ENCODE results near the gene ALX4. TPM values are rescaled to one million over a fixed set of nuclear protein-coding genes. Genes with fewer than 3 reads are reported as not detected.
A peak's percentile ranks its signal among the peaks of the same experiment; 100 is the strongest.

Gene ALX4
- total and polyA plus RNA-seq, 2 donors (not counting 1 experiment from before 2014, with no cell fraction given) = not detected

DNA sequence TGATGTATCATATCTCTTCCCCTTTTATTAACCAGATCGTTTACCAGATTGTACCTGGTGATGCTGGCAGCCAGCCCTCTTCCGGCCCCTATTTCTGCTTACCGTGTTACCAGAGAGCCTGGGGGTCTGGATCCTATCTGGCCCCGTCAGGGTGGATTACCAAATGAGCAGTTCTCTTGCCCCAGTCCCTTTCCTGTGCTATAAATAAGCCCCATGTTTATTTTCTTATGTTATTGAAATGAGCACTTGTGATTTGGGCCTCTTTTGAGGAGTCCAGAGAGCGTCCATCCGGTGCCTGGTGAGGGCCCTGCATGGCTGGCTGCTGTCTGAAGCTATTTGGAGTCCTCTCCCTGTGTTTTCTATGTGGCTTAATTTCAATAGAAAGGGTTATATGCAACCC, 59.5 kb downstream of the ALX4 start:
- no peak for DNase-seq (ENCODE audit: low read depth in 2 of 2)
- H3K27ac ChIP-seq (ENCODE audit: insufficient read depth, low read length) = no peak overlapping the region
- H3K4me2 ChIP-seq (ENCODE audit: extremely low read depth, insufficient read depth, low read length) = no peak overlapping the region
- TF ChIP-seq CTCF (conservative IDR thresholded peaks at IDR 0.05 in 1 of 2, IDR thresholded peaks at IDR 0.05 in 1 of 2; ENCODE audit: low read depth in 1 of 2, low read length in 2 of 2) (no peak), EZH2 (IDR thresholded peaks at IDR 0.05; ENCODE audit: low read length, missing control alignments) (no peak)
- no peak overlapping the region for H3K9ac ChIP-seq (ENCODE audit: insufficient read depth, low read length)
- H2AFZ ChIP-seq (ENCODE audit: low read length) = no peak overlapping the region
- H3K4me1 ChIP-seq (ENCODE audit: control insufficient read depth, extremely low read depth, insufficient read depth, low read length) = peaks cover 2% of the 10 kb centered on the region
- no peak overlapping the region for H3K4me3 ChIP-seq (replicated peaks in 1 of 4; ENCODE audit: control extremely low read depth in 1 of 4, insufficient read depth in 1 of 4, low read depth in 3 of 4, low read length in 4 of 4)
- no peaks in the 10 kb centered on the region for H3K27me3 ChIP-seq (ENCODE audit: control insufficient read depth, insufficient read depth, low read length)
- H4K20me1 ChIP-seq (ENCODE audit: control insufficient read depth, extremely low read depth, insufficient read depth, low read length) = no peaks in the 10 kb centered on the region
- H3K9me3 ChIP-seq (ENCODE audit: control insufficient read depth, insufficient read depth, low read depth, low read length) = no peaks in the 10 kb centered on the region
- H3K36me3 ChIP-seq (ENCODE audit: control insufficient read depth, insufficient read depth, low read length) = no peaks in the 10 kb centered on the region
- H3K79me2 ChIP-seq (ENCODE audit: control insufficient read depth, insufficient read depth, low read length) = no peaks in the 10 kb centered on the region

DNA sequence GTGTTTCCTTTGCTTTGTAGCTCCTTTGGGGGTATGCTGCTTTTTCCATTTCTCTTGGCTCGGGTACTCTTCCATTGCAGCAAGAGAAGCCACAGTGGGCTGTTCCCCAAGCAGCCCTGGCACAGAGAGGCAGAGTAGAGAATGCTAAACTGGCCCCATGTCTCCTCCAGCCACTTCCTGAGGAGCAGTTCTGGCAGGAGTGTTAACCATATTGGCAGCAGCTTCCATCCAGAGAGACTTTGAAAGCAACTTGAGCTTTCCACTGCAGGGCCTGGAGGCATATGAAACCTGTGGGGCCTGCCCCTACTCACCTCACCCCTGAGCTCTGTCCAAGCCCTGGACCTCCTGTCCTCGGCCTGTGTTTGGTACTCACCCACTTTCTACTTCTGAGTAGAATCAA, 61.8 kb downstream of the ALX4 start:
- no peaks in the 10 kb centered on the region for H4K20me1 ChIP-seq (ENCODE audit: control insufficient read depth, extremely low read depth, insufficient read depth, low read length)
- TF ChIP-seq CTCF (conservative IDR thresholded peaks at IDR 0.05 in 1 of 2, IDR thresholded peaks at IDR 0.05 in 1 of 2; ENCODE audit: low read depth in 1 of 2, low read length in 2 of 2) (no peak), EZH2 (IDR thresholded peaks at IDR 0.05; ENCODE audit: low read length, missing control alignments) (no peak)

GRCh38 chr11:44247508-44247907, 62.4 kb downstream of the ALX4 start:
- Histone ChIP-seq H3K79me2 (ENCODE audit: control insufficient read depth, insufficient read depth, low read length) (no peaks in the 10 kb centered on the region), H3K4me3 (replicated peaks in 1 of 4; ENCODE audit: control extremely low read depth in 1 of 4, insufficient read depth in 1 of 4, low read depth in 3 of 4, low read length in 4 of 4) (no peak overlapping the region), H4K20me1 (ENCODE audit: control insufficient read depth, extremely low read depth, insufficient read depth, low read length) (no peaks in the 10 kb centered on the region), H3K4me2 (ENCODE audit: extremely low read depth, insufficient read depth, low read length) (no peak overlapping the region), H3K27me3 (ENCODE audit: control insufficient read depth, insufficient read depth, low read length) (no peaks in the 10 kb centered on the region), H3K4me1 (ENCODE audit: control insufficient read depth, extremely low read depth, insufficient read depth, low read length) (peaks cover 14% of the 10 kb centered on the region), H3K9me3 (ENCODE audit: control insufficient read depth, insufficient read depth, low read depth, low read length) (no peaks in the 10 kb centered on the region), H3K9ac (ENCODE audit: insufficient read depth, low read length) (no peak overlapping the region), H2AFZ (ENCODE audit: low read length) (no peak overlapping the region), H3K27ac (ENCODE audit: insufficient read depth, low read length) (no peak overlapping the region), H3K36me3 (ENCODE audit: control insufficient read depth, insufficient read depth, low read length) (no peaks in the 10 kb centered on the region)
- DNase-seq (ENCODE audit: low read depth in 2 of 2) = no peak
- TF ChIP-seq CTCF (conservative IDR thresholded peaks at IDR 0.05 in 1 of 2, IDR thresholded peaks at IDR 0.05 in 1 of 2; ENCODE audit: low read depth in 1 of 2, low read length in 2 of 2) = no peak
- TF ChIP-seq EZH2 (IDR thresholded peaks at IDR 0.05; ENCODE audit: low read length, missing control alignments) = no peak

More for the DNA sequence above, 61.8 kb downstream of the ALX4 start:
- Histone ChIP-seq H3K4me1 (ENCODE audit: control insufficient read depth, extremely low read depth, insufficient read depth, low read length) (peaks cover 12% of the 10 kb centered on the region), H3K4me3 (replicated peaks in 1 of 4; ENCODE audit: control extremely low read depth in 1 of 4, insufficient read depth in 1 of 4, low read depth in 3 of 4, low read length in 4 of 4) (no peak overlapping the region), H3K27me3 (ENCODE audit: control insufficient read depth, insufficient read depth, low read length) (no peaks in the 10 kb centered on the region), H3K36me3 (ENCODE audit: control insufficient read depth, insufficient read depth, low read length) (no peaks in the 10 kb centered on the region), H3K9ac (ENCODE audit: insufficient read depth, low read length) (no peak overlapping the region), H3K79me2 (ENCODE audit: control insufficient read depth, insufficient read depth, low read length) (no peaks in the 10 kb centered on the region), H3K27ac (ENCODE audit: insufficient read depth, low read length) (no peak overlapping the region), H2AFZ (ENCODE audit: low read length) (no peak overlapping the region), H3K9me3 (ENCODE audit: control insufficient read depth, insufficient read depth, low read depth, low read length) (no peaks in the 10 kb centered on the region), H3K4me2 (ENCODE audit: extremely low read depth, insufficient read depth, low read length) (no peak overlapping the region)
- peak in 1 of 2 donors; percentile 28 for DNase-seq (ENCODE audit: low read depth in 2 of 2)
